ENCODE data around the gene CCDC78.

CCDC78 gene

DNA sequence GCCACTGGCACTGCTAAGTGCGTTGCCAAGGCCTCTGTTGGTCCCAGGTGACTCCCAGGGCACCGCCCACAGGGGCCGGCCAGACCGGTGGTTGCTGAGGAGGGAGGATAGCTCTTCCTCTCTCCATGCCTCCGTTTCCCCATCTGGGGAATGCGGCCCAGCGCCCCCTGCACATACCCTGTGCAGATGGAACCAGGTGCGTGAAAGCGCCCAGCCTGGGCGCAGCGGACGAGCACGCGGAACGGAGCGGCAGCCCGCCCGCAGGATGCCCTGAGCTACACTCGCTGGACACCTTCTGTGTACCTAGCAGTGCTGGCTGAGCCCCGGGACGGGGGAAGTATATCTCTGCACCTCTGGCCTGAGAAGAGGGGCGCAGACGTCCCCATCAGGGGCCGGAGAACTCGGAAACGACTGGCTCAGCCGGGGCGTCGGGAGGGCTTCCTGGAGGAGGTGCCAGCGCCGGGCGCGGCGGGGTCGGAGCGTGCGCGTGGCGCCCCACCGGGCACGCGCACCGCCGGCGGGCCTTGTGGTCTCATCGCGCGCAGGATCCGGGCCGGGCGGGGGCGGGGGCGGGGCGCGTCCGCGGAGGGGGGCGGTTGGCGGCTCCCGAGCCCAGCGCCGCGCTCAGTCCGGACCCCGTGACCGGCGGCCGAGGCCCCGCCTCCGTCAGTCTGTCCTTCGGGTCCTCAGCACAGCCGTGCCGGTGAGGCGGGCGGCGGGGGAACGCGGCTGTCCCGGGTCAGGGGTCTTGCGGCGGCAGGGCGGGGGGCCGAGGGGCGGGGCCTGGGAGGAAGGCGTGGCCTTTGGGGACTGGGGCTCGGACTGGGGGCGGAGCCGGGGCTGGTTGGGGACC is at the start of gene CCDC78, which contains the start of gene HAGHL:
Gene CCDC78, minus strand, starts transcription at position 6 of the 853 bp plus-strand sequence. CDS start 76 bp downstream, outside the sequence.
Gene HAGHL, plus strand, starts transcription at position 669 of the 853 bp plus-strand sequence. CDS start 404 bp downstream, outside the sequence.
- DNase-seq (ENCODE audit: low spot score) = peak; percentile 23

DNA sequence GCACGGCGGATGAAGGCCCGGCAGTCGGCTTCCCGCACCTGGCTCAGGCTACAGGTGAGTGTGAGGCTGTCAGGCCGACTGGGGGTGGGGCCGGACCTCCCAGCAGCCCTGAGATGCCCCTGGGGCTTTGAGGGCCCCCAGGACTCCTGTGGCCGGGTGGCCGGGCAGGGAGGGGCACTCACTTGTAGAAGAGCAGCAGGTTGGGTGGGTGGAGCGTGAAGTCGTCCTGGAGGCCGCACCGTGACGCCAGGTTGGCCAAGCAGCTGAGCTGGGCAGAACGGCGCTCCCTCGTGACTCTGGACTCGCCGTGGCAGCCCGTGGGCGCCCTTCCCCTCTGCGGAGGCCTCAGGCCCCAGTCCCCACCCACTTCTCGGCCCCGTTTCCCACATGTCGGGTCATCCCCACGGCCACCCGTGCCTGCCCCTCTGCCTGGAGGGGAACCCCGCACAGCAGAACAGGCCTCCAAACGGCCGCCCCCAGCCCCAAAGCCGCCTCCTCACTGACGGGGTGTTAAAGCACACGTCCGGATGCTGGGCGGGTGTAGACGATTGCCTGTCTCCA is 49.1 kb upstream of the CCDC78 start:
- DNase-seq (ENCODE audit: low spot score) = no peak

DNA sequence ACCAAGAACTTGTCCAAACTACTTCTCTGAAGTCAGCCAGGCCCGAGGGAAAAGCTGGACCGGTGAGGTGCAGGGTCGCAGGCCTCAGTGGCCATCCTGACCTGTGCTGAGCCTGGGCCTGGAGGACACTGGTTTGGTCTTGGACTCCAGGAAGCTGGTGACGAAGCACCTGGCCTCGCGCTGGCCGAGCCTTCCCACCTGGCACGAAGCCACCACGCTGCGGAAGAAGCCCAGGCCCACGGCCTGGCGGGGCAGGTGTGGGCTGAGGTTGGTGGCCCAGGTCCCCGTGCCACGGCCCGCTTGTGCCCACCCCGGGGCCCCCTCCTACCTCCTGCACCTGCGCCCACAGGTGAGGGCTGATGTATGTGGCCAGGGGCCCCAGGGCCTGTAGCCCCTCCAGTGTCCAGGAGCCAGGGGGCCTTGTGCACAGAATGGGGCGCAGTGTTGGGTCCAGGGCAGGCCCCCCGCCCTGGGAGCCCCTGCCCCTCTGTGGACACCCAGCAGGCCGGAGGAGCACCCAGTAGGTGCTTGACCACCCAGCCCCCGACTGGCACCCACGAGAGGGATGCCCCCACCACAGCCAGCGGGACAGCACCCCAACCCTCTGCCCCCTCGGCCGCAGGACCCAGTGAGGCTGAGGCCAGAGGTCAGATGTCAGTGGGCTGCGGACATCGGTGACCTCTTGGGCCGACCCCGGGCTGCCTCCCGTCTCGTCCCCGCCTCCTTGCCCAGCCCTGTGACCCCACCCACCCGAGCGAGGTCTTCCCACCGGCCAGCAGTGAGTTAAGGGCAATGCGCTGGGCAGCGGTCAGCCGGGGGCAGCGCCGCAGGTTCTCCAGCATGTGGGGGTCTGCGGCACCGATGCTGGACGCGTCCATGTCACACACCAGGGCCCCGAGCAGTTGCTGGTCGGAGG is 48.1 kb upstream of the CCDC78 start:
- no peak for DNase-seq (ENCODE audit: low spot score)

DNA sequence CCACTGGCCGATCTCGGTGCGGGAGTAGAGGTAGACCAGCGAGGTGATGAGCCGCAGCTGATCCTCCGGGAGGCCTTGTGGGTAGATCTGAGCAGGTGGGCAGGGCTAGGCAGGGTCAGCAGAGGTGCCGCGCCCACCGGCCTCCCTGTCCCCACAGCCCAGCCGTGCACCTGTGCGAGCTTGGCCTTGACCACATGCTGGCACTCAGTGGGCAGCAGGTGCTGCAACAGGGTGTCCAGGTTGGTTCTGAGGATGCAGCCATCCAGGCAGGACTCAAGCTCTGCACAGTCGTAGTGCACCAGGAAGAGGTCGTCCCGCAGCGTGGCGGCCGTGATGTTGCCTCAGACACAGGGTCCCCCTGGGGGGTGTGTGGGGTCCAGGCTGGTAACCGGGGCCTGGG is 46.7 kb upstream of the CCDC78 start:
- DNase-seq (ENCODE audit: low spot score) = no peak

GRCh38 chr16:770411-770810 is 44.2 kb upstream of the CCDC78 start:
- DNase-seq (ENCODE audit: low spot score) = no peak

- DNase-seq (ENCODE audit: low spot score) = no peak
These were observed 43.7 kb upstream of the CCDC78 start for GRCh38 chr16:769934-770333.

DNA sequence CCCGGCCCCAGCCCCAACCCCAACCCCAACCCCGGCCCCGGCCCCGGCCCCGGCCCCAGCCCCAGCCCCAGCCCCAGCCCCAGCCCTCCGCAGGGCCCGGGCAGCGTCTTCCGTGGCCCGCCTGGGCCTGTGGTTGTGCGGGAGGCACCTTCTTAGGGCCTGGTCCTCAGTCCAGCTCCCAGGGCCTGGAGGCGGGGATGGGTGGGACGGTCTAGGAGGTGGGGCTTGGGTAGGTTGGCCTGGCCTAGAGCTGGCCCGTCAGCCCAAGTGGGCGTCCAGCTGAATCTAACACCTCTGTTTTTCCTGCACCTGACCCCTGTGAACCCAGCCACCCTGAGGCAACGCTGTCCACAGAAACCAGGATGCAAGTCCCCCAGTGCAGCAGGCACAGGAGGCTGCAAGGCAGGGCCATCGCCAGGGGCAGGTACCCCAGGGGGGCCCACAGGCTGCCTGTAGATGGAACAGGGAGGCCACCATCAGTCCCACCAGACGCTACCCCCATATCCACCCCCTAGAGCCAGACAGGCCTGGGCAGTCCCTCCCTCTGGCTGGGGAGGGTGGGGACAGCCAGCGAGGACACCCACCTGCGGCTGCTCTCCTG is 43.0 kb upstream of the CCDC78 start:
- DNase-seq (ENCODE audit: low spot score) = no peak

DNA sequence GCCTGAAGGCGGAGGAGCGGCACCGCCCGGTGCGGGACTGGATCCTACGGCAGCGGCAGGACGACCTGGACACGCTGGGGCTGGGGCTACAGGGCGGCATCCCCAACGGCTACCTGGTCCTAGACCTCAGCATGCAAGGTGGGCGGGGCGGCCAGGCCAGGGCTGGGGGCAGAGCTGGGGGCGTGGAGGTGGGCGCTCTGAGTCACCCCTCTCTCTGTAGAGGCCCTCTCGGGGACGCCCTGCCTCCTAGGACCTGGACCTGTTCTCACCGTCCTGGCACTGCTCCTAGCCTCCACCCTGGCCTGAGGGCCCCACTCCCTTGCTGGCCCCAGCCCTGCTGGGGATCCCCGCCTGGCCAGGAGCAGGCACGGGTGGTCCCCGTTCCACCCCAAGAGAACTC is 42.2 kb upstream of the CCDC78 start:
- DNase-seq (ENCODE audit: low spot score) = no peak

GRCh38 chr16:767743-768235 is 41.5 kb upstream of the CCDC78 start:
- DNase-seq (ENCODE audit: low spot score) = no peak

- DNase-seq (ENCODE audit: low spot score) = no peak
These were observed 40.8 kb upstream of the CCDC78 start for GRCh38 chr16:766820-767640.

DNA sequence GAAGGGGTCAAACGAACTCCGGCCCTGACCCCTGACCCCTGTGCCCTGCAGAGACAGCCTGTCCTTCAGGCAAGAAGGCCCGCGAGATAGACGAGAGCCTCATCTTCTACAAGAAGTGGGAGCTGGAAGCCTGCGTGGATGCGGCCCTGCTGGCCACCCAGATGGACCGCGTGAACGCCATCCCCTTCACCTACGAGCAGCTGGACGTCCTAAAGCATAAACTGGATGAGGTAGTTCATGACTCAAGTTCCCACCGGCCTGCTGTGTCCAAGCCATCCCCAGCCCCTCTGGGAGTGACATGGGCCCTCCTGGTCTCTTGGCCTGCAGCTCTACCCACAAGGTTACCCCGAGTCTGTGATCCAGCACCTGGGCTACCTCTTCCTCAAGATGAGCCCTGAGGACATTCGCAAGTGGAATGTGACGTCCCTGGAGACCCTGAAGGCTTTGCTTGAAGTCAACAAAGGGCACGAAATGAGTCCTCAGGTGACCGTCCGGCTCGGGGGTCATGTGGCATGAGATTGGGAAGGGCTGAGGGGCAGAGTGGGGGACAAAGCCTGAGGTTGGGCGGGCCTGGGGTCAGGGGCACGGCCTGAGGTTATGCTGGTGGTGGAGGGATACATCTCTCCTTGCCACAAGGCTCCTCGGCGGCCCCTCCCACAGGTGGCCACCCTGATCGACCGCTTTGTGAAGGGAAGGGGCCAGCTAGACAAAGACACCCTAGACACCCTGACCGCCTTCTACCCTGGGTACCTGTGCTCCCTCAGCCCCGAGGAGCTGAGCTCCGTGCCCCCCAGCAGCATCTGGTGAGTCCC is 40.0 kb upstream of the CCDC78 start:
- DNase-seq (ENCODE audit: low spot score) = no peak

- no peak for DNase-seq (ENCODE audit: low spot score)
These were observed 39.2 kb upstream of the CCDC78 start for GRCh38 chr16:765488-765865.

GRCh38 chr16:764848-765487 is 38.7 kb upstream of the CCDC78 start:
- DNase-seq (ENCODE audit: low spot score) = no peak

- no peak for DNase-seq (ENCODE audit: low spot score)
These were observed 38.0 kb upstream of the CCDC78 start for GRCh38 chr16:764184-764750.

- DNase-seq (ENCODE audit: low spot score) = no peak
These were observed 37.3 kb upstream of the CCDC78 start for GRCh38 chr16:763369-764183.

DNA sequence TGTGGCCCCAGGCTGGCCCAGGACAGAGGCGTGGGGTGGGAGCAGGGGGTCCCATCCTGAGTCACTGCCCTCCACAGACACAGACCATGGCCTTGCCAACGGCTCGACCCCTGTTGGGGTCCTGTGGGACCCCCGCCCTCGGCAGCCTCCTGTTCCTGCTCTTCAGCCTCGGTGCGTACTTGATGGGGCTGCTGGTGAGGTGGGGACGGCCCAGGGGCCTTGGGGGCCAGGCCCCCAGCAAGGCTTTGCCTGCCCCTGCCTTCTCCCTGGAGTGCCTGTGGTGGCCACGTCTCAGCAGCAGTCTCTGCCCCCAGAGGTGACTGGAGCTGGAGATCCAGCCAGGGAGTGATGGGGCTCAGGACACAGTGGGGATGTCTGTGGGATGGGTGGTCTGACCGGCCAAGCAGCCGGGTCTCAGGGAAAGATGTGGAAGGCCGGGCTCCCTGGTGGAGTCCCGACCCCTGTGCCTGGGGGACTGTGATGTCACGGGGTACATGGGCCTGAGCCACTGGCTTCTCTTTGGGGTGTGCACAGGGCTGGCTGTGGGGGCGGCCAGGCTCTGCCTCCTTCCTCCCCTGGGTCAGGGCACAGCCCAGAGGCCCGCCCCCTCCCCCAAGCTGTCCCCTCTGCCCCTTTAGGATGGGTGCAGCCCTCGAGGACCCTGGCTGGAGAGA is 36.5 kb upstream of the CCDC78 start:
- DNase-seq (ENCODE audit: low spot score) = no peak

GRCh38 chr16:761625-762513 is 35.6 kb upstream of the CCDC78 start:
- no peak for DNase-seq (ENCODE audit: low spot score)

All from hematopoietic multipotent progenitor cell treated with erythropoietin and hydrocortisone succinate and interleukin-3 and kit ligand, for 17 days (in vitro differentiated cells).